Glutamatergic neuron (in vitro differentiated cells): ENCODE measurements around the gene ULBP2. TPM values are rescaled to one million over a fixed set of nuclear protein-coding genes. Genes with fewer than 3 reads are reported as not detected.
"Not testable (repeated sequence)": the region's sequence is repeated elsewhere in the genome, so short reads cannot be mapped to it uniquely, and the experiment has no call there.

Source experiments
- DNase-seq: peaks from one replicate; pipeline ENCODE4 v3.0.0; 2022
- H3K27ac Mint-ChIP-seq: one replicate; pipeline ENCODE4 v1.8.0; 2020; ENCODE audit warnings: mild to moderate bottlenecking, mixed read lengths, inconsistent platforms; ENCODE audit not compliant: unreplicated experiment
- H3K27me3 Mint-ChIP-seq: one replicate; pipeline ENCODE4 v1.8.0; 2020; ENCODE audit warnings: mild to moderate bottlenecking, moderate library complexity, mixed read lengths, inconsistent platforms; ENCODE audit not compliant: unreplicated experiment
- H3K36me3 Mint-ChIP-seq: one replicate; pipeline ENCODE4 v1.8.0; 2020; ENCODE audit warnings: mild to moderate bottlenecking, mixed read lengths, inconsistent platforms; ENCODE audit not compliant: unreplicated experiment
- H3K4me1 Mint-ChIP-seq: one replicate; pipeline ENCODE4 v1.8.0; 2020; ENCODE audit warnings: mild to moderate bottlenecking, low read depth, mixed read lengths, inconsistent platforms; ENCODE audit not compliant: unreplicated experiment
- H3K4me3 Mint-ChIP-seq: one replicate; pipeline ENCODE4 v1.8.0; 2020; ENCODE audit warnings: mild to moderate bottlenecking, mixed read lengths, inconsistent platforms; ENCODE audit not compliant: unreplicated experiment
- H3K9me3 Mint-ChIP-seq: one replicate; pipeline ENCODE4 v1.8.0; 2020; ENCODE audit warnings: mild to moderate bottlenecking, moderate library complexity, mixed read lengths, inconsistent platforms; ENCODE audit not compliant: unreplicated experiment
- total RNA-seq: library from RNA; stranded (reverse); fragmentation: NEBNext Ultra II Directional; extraction: Animal tissue kit (Norgen Biotek cat#: 25700); gene quantifications from one replicate; pipeline ENCODE4 v1.2.1, GENCODE V29; 2021; ENCODE audit not compliant: unreplicated experiment
- TF ChIP-seq, protein P1 (sequence below): fragments of 200-600 bp; sonication (generic); IDR thresholded peaks from one replicate; pipeline ENCODE4 v1.5.0; 2021; ENCODE audit not compliant: partially characterized antibody, unreplicated experiment

ULBP2 gene
- total RNA-seq, 1 donor from 2014 or later = 5.4 TPM

DNA sequence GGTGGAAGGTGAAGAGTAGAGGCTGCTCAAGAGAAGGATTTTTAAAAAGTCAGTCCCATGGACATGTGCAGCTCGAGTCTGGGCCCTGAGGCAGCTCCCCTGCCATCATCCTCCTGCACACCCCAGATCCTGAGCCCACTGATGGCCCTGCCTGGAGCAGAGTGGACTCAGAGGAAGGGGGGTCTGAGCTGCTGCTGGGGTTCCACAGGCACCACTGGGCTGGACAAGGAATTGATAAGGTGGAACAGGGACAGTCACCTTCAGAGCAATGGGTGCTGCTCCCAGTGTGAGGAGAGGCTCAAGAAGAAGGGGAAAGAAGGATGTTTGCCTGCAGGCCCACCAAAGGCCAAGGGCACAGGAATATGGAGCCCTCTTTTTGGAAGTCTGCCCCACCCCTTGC, 6.2 kb downstream of the ULBP2 start:
- H3K4me1 Mint-ChIP-seq = peaks cover 8% of the 10 kb centered on the region
- H3K4me3 Mint-ChIP-seq = no peak overlapping the region
- peaks cover 22% of the 10 kb centered on the region for H3K27me3 Mint-ChIP-seq
- TF ChIP-seq, protein P1, sequence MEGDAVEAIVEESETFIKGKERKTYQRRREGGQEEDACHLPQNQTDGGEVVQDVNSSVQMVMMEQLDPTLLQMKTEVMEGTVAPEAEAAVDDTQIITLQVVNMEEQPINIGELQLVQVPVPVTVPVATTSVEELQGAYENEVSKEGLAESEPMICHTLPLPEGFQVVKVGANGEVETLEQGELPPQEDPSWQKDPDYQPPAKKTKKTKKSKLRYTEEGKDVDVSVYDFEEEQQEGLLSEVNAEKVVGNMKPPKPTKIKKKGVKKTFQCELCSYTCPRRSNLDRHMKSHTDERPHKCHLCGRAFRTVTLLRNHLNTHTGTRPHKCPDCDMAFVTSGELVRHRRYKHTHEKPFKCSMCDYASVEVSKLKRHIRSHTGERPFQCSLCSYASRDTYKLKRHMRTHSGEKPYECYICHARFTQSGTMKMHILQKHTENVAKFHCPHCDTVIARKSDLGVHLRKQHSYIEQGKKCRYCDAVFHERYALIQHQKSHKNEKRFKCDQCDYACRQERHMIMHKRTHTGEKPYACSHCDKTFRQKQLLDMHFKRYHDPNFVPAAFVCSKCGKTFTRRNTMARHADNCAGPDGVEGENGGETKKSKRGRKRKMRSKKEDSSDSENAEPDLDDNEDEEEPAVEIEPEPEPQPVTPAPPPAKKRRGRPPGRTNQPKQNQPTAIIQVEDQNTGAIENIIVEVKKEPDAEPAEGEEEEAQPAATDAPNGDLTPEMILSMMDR = no peak
- no peak for DNase-seq
- no peaks in the 10 kb centered on the region for H3K36me3 Mint-ChIP-seq
- peaks cover 3% of the 10 kb centered on the region for H3K9me3 Mint-ChIP-seq
- no peak overlapping the region for H3K27ac Mint-ChIP-seq

GRCh38 chr6:149948616-149949015, 6.8 kb downstream of the ULBP2 start:
- Mint-ChIP-seq H3K36me3 (no peaks in the 10 kb centered on the region), H3K27ac (no peak overlapping the region), H3K4me3 (no peak overlapping the region), H3K4me1 (peaks cover 8% of the 10 kb centered on the region), H3K27me3 (peaks cover 22% of the 10 kb centered on the region), H3K9me3 (peaks cover 3% of the 10 kb centered on the region)
- no peak for DNase-seq
- TF ChIP-seq, protein P1 = no peak

GRCh38 chr6:149950423-149950822, 8.6 kb downstream of the ULBP2 start:
- Mint-ChIP-seq H3K4me1 (peaks cover 10% of the 10 kb centered on the region), H3K27me3 (peaks cover 26% of the 10 kb centered on the region), H3K36me3 (no peaks in the 10 kb centered on the region), H3K9me3 (peaks cover 3% of the 10 kb centered on the region), H3K4me3 (no peak overlapping the region), H3K27ac (no peak overlapping the region)
- TF ChIP-seq, protein P1 = no peak
- no peak for DNase-seq

- DNase-seq = no peak
- H3K27ac Mint-ChIP-seq = no peak overlapping the region
Observed at GRCh38 chr6:149951096-149951495, 9.3 kb downstream of the ULBP2 start.

GRCh38 chr6:149951626-149952025, 9.8 kb downstream of the ULBP2 start:
- no peak overlapping the region for H3K4me3 Mint-ChIP-seq
- no peak overlapping the region for H3K27ac Mint-ChIP-seq
- TF ChIP-seq, protein P1 = no peak
- H3K9me3 Mint-ChIP-seq = peaks cover 3% of the 10 kb centered on the region
- H3K36me3 Mint-ChIP-seq = no peaks in the 10 kb centered on the region
- H3K4me1 Mint-ChIP-seq = peaks cover 10% of the 10 kb centered on the region
- no peak for DNase-seq
- H3K27me3 Mint-ChIP-seq = peaks cover 27% of the 10 kb centered on the region

More at GRCh38 chr6:149951096-149951495, 9.3 kb downstream of the ULBP2 start:
- no peaks in the 10 kb centered on the region for H3K36me3 Mint-ChIP-seq
- H3K27me3 Mint-ChIP-seq = peaks cover 27% of the 10 kb centered on the region
- peaks cover 10% of the 10 kb centered on the region for H3K4me1 Mint-ChIP-seq
- H3K4me3 Mint-ChIP-seq = no peak overlapping the region
- TF ChIP-seq, protein P1 = no peak
- peaks cover 3% of the 10 kb centered on the region for H3K9me3 Mint-ChIP-seq

DNA sequence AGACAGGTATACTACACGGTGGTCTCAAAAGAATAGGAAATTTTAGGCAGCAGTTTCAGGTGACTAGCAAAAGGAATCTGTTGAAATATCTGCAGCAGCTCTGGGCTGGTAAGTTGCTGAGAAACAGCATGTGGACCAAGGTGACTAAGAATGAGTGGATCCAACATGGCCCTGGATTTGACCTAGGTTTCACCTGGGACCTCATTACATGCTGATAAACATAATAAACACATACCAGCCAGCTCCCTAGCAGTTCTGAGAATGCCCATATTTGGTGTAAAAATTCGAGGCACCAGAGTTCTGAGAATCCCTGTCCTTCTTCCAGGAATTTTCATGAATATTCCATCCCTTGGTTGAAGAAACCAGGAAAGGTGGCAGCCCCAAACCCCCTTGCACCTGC, 11.6 kb downstream of the ULBP2 start:
- H3K4me3 Mint-ChIP-seq, DNase-seq, H3K9me3 Mint-ChIP-seq, H3K27ac Mint-ChIP-seq, H3K4me1 Mint-ChIP-seq, H3K36me3 Mint-ChIP-seq: not testable (repeated sequence)
- peaks cover 23% of the 10 kb centered on the region for H3K27me3 Mint-ChIP-seq

- Mint-ChIP-seq H3K4me3 (peak overlapping the region; percentile 46), H3K27me3 (peaks cover 19% of the 10 kb centered on the region)
Observed at GRCh38 chr6:149953934-149954327, 12.1 kb downstream of the ULBP2 start.

More at GRCh38 chr6:149953934-149954327, 12.1 kb downstream of the ULBP2 start:
- not testable (repeated sequence) for H3K36me3 Mint-ChIP-seq, DNase-seq, H3K9me3 Mint-ChIP-seq, H3K27ac Mint-ChIP-seq, H3K4me1 Mint-ChIP-seq
